ENCODE data around the gene HEXD.
"Not testable (repeated sequence)": the region's sequence is repeated elsewhere in the genome, so short reads cannot be mapped to it uniquely, and the experiment has no call there.

HEXD gene

GRCh38 chr17:82447876-82448275, 29.7 kb downstream of the HEXD start:
- DNase-seq: no peak
- Histone ChIP-seq H3K4me1 (peaks cover 0 to 40% (median 27%) of the 10 kb centered on the region in 4 donors), H3K9me3 (no peaks in the 10 kb centered on the region), H3K36me3 (peaks cover 0 to 27% (median 16%) of the 10 kb centered on the region in 3 donors), H3K4me3 (no peak overlapping the region), H3K27ac (no peak overlapping the region), H3K27me3 (no peaks in the 10 kb centered on the region)
- no peak for TF ChIP-seq CTCF (IDR thresholded peaks at IDR 0.05)
- intact Hi-C loops (cut with DNase I; ENCODE audit: low total_unique reads): no loop called here

- Histone ChIP-seq H3K4me1 (peaks cover 0 to 36% (median 27%) of the 10 kb centered on the region in 4 donors), H3K27me3 (no peaks in the 10 kb centered on the region), H3K9me3 (no peaks in the 10 kb centered on the region), H3K36me3 (peaks cover 0 to 13% (median 2%) of the 10 kb centered on the region in 3 donors), H3K4me3 (peak overlapping the region; percentile 82 to 94), H3K27ac (peak overlapping the region; percentile 87 to 90)
- intact Hi-C loops (cut with DNase I; ENCODE audit: low total_unique reads): no loop called here
- no peak for TF ChIP-seq CTCF (IDR thresholded peaks at IDR 0.05)
- no peak for DNase-seq
These were observed 31.2 kb downstream of the HEXD start for GRCh38 chr17:82449131-82449882.

- H3K4me3 ChIP-seq: peak overlapping the region; percentile 82 to 94
- H3K27ac ChIP-seq: peak overlapping the region; percentile 87 to 90
- no peaks in the 10 kb centered on the region for H3K9me3 ChIP-seq
- no peak for DNase-seq
- peaks cover 0 to 33% (median 25%) of the 10 kb centered on the region in 4 donors for H3K4me1 ChIP-seq
- peaks cover 0 to 8% (median 0%) of the 10 kb centered on the region in 3 donors for H3K36me3 ChIP-seq
- no peak for TF ChIP-seq CTCF (IDR thresholded peaks at IDR 0.05)
- no peaks in the 10 kb centered on the region for H3K27me3 ChIP-seq
- intact Hi-C loops (cut with DNase I; ENCODE audit: low total_unique reads): loop anchor here (5.0 to 10.0 kb wide), 2 partner anchors 42 to 105 kb away; no protein-coding TSS in a partner anchor
These were observed 31.8 kb downstream of the HEXD start for GRCh38 chr17:82449883-82450356.

GRCh38 chr17:82450357-82451106, 32.4 kb downstream of the HEXD start, which contains the start of gene CYBC1:
CYBC1 (minus strand) TSS chr17:82450752; CDS start chr17:82449254, 1,498 bp downstream.
- intact Hi-C loops (cut with DNase I; ENCODE audit: low total_unique reads): loop anchor here (5.0 to 10.0 kb wide), 2 partner anchors 42 to 104 kb away; no protein-coding TSS in a partner anchor
- peaks cover 0 to 27% (median 21%) of the 10 kb centered on the region in 4 donors for H3K4me1 ChIP-seq
- peaks cover 0 to 8% (median 0%) of the 10 kb centered on the region in 3 donors for H3K36me3 ChIP-seq
- no peaks in the 10 kb centered on the region for H3K27me3 ChIP-seq
- peak; percentile 89 to 96 for DNase-seq
- peak within 1 kb of the TSS; percentile 87 to 90 for H3K27ac ChIP-seq
- H3K9me3 ChIP-seq: no peaks in the 10 kb centered on the region
- no peak for TF ChIP-seq CTCF (IDR thresholded peaks at IDR 0.05)
- H3K4me3 ChIP-seq: peak within 1 kb of the TSS; percentile 82 to 94

- no peak for TF ChIP-seq CTCF (IDR thresholded peaks at IDR 0.05)
- Histone ChIP-seq H3K4me1 (peaks cover 0 to 29% (median 16%) of the 10 kb centered on the region in 4 donors), H3K9me3 (no peaks in the 10 kb centered on the region), H3K4me3 (no peak overlapping the region), H3K27me3 (no peaks in the 10 kb centered on the region), H3K27ac (no peak overlapping the region), H3K36me3 (peaks cover 0 to 8% (median 0%) of the 10 kb centered on the region in 3 donors)
- intact Hi-C loops (cut with DNase I; ENCODE audit: low total_unique reads): loop anchor here (5.0 to 10.0 kb wide), 2 partner anchors 40 to 103 kb away; no protein-coding TSS in a partner anchor
- DNase-seq: no peak
These were observed 34.0 kb downstream of the HEXD start for GRCh38 chr17:82452162-82452561.

GRCh38 chr17:82453151-82453550, 35.0 kb downstream of the HEXD start:
- intact Hi-C loops (cut with DNase I; ENCODE audit: low total_unique reads): loop anchor here (5.0 to 10.0 kb wide), 2 partner anchors 39 to 102 kb away; no protein-coding TSS in a partner anchor
- not testable (repeated sequence) for H3K27me3 ChIP-seq, DNase-seq, H3K36me3 ChIP-seq, H3K27ac ChIP-seq, H3K4me3 ChIP-seq, H3K9me3 ChIP-seq
- peaks cover 0 to 36% (median 20%) of the 10 kb centered on the region in 4 donors for H3K4me1 ChIP-seq

GRCh38 chr17:82453706-82454105, 35.6 kb downstream of the HEXD start:
- H3K9me3 ChIP-seq, DNase-seq, H3K4me3 ChIP-seq, H3K36me3 ChIP-seq, H3K27ac ChIP-seq, H3K27me3 ChIP-seq: not testable (repeated sequence)
- intact Hi-C loops (cut with DNase I; ENCODE audit: low total_unique reads): loop anchor here (5.0 to 10.0 kb wide), 2 partner anchors 39 to 101 kb away; no protein-coding TSS in a partner anchor
- H3K4me1 ChIP-seq: peaks cover 0 to 36% (median 20%) of the 10 kb centered on the region in 4 donors
